Measurements from ENCODE around the gene RNF19B.
A peak's percentile ranks its signal among the peaks of the same experiment; 100 is the strongest.

Gene RNF19B

GRCh38 chr1:32939655-32940371 is 24.8 kb downstream of the RNF19B start:
- Histone ChIP-seq H3K27me3 (ENCODE audit: control insufficient read depth, insufficient read depth, low read length) (no peaks in the 10 kb centered on the region), H3K36me3 (ENCODE audit: control insufficient read depth, insufficient read depth, low read length) (no peaks in the 10 kb centered on the region), H3K9me3 (ENCODE audit: control insufficient read depth, low read length) (no peaks in the 10 kb centered on the region), H3K4me3 (ENCODE audit: low read length) (no peak overlapping the region), H3K4me1 (ENCODE audit: control insufficient read depth, insufficient read depth, low read length) (peaks cover 17% of the 10 kb centered on the region), H3K9ac (ENCODE audit: low read length) (no peak overlapping the region)

DNA sequence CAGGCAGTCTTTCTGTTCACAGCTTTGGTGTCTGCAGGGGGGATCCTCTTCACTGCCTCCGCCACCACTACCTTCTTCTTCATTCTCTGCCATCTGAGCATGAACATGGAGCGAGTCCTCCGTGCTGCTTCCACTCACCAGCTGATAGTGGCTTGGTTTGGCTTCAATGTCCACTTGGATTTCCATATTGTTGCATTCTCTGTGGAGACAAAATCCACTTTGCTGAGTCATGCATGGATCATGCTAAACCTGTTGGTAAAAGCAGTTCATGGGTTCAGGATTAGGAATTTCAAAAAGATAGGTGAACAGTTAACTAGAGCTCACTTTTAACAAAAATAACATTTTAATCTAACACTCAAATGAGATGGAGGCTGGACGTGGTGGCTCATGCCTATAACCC is 27.5 kb downstream of the RNF19B start:
- H3K9me3 ChIP-seq (ENCODE audit: control insufficient read depth, low read length) = no peaks in the 10 kb centered on the region
- no peak overlapping the region for H3K9ac ChIP-seq (ENCODE audit: low read length)
- no peaks in the 10 kb centered on the region for H3K36me3 ChIP-seq (ENCODE audit: control insufficient read depth, insufficient read depth, low read length)
- no peaks in the 10 kb centered on the region for H3K27me3 ChIP-seq (ENCODE audit: control insufficient read depth, insufficient read depth, low read length)
- no peak overlapping the region for H3K4me3 ChIP-seq (ENCODE audit: low read length)
- peaks cover 31% of the 10 kb centered on the region for H3K4me1 ChIP-seq (ENCODE audit: control insufficient read depth, insufficient read depth, low read length)

GRCh38 chr1:32934535-32934934 is 30.1 kb downstream of the RNF19B start:
- Histone ChIP-seq H3K36me3 (ENCODE audit: control insufficient read depth, insufficient read depth, low read length) (no peaks in the 10 kb centered on the region), H3K27me3 (ENCODE audit: control insufficient read depth, insufficient read depth, low read length) (no peaks in the 10 kb centered on the region), H3K4me3 (ENCODE audit: low read length) (no peak overlapping the region), H3K9ac (ENCODE audit: low read length) (no peak overlapping the region), H3K4me1 (ENCODE audit: control insufficient read depth, insufficient read depth, low read length) (peaks cover 16% of the 10 kb centered on the region), H3K9me3 (ENCODE audit: control insufficient read depth, low read length) (no peaks in the 10 kb centered on the region)

DNA sequence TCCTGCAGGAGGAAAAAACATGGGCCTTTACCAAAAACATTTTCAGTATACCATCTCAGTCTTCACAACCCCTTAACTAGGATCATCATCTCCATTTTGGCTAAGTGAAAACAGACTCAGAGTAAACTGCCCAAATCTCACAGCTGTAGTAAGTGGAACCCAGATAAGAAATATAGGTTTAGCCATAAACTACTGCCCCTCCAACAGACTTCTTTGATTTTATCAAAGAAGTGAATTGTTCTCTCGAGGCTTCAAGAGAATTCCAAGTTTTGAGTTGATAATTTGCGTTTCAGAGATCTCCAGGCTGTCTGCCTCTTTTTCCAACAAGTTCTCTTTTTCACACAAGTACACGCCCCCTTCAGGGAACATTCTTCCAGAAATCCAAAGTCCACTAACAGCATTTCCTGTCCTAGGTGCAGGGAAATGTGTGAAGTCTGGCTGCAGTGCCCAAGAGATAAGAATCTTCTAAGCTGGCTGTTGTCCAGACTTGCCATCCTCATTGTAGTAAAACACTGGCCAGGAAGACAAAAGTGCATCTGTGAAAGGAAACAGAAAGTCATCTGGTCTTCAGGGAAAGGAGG is 30.8 kb downstream of the RNF19B start:
- H3K9me3 ChIP-seq (ENCODE audit: control insufficient read depth, low read length) = no peaks in the 10 kb centered on the region
- H3K27me3 ChIP-seq (ENCODE audit: control insufficient read depth, insufficient read depth, low read length) = no peaks in the 10 kb centered on the region
- peak overlapping the region; percentile 35 for H3K9ac ChIP-seq (ENCODE audit: low read length)
- no peak overlapping the region for H3K4me3 ChIP-seq (ENCODE audit: low read length)
- H3K4me1 ChIP-seq (ENCODE audit: control insufficient read depth, insufficient read depth, low read length) = peaks cover 14% of the 10 kb centered on the region
- no peaks in the 10 kb centered on the region for H3K36me3 ChIP-seq (ENCODE audit: control insufficient read depth, insufficient read depth, low read length)

DNA sequence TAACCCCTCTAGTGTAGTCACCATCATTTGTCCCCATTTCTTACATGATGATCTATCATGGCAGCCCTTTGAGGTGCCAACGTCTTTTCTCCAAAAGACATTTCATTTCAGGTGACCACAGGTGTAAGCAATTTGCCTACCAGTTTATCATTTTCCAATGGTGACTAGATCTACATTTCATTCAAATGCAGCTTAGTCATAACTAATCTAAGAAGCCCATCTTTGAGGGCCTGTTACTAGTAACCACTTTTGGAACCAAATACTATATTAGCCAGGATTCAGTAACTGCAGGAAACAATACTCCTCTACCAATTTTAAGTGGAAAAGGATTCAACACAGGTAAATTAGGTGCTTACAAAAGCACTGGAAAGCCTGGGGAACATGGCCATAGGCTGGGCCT is 32.8 kb downstream of the RNF19B start:
- Histone ChIP-seq H3K9ac (ENCODE audit: low read length) (no peak overlapping the region), H3K4me1 (ENCODE audit: control insufficient read depth, insufficient read depth, low read length) (peaks cover 14% of the 10 kb centered on the region), H3K4me3 (ENCODE audit: low read length) (no peak overlapping the region), H3K27me3 (ENCODE audit: control insufficient read depth, insufficient read depth, low read length) (no peaks in the 10 kb centered on the region), H3K9me3 (ENCODE audit: control insufficient read depth, low read length) (no peaks in the 10 kb centered on the region), H3K36me3 (ENCODE audit: control insufficient read depth, insufficient read depth, low read length) (no peaks in the 10 kb centered on the region)

DNA sequence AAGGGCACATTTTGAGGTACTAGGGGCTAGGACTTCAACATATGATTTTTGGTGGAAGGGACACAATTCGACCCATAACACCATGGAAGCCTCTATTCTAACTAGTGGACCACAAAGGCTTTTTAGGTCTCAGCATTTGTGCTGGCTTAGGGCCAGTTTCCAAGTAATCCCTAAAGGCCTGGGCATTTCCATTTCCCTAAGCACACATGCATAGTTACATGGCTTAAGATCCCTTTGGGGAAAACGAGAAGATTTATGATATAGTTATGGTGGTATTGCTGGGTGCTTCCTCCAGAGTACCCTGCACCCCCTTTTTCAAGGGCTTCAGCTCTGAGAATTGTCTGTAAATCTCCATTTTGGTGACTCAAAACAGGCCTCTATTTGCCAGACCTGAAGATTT is 35.2 kb downstream of the RNF19B start:
- Histone ChIP-seq H3K4me3 (ENCODE audit: low read length) (no peak overlapping the region), H3K9me3 (ENCODE audit: control insufficient read depth, low read length) (no peaks in the 10 kb centered on the region), H3K36me3 (ENCODE audit: control insufficient read depth, insufficient read depth, low read length) (no peaks in the 10 kb centered on the region), H3K4me1 (ENCODE audit: control insufficient read depth, insufficient read depth, low read length) (peaks cover 28% of the 10 kb centered on the region), H3K27me3 (ENCODE audit: control insufficient read depth, insufficient read depth, low read length) (peaks cover 16% of the 10 kb centered on the region), H3K9ac (ENCODE audit: low read length) (no peak overlapping the region)

GRCh38 chr1:32928715-32929114 is 35.9 kb downstream of the RNF19B start:
- H3K9ac ChIP-seq (ENCODE audit: low read length) = no peak overlapping the region
- H3K27me3 ChIP-seq (ENCODE audit: control insufficient read depth, insufficient read depth, low read length) = peaks cover 17% of the 10 kb centered on the region
- no peaks in the 10 kb centered on the region for H3K9me3 ChIP-seq (ENCODE audit: control insufficient read depth, low read length)
- no peaks in the 10 kb centered on the region for H3K36me3 ChIP-seq (ENCODE audit: control insufficient read depth, insufficient read depth, low read length)
- H3K4me3 ChIP-seq (ENCODE audit: low read length) = no peak overlapping the region
- peaks cover 23% of the 10 kb centered on the region for H3K4me1 ChIP-seq (ENCODE audit: control insufficient read depth, insufficient read depth, low read length)

GRCh38 chr1:32928285-32928684 is 36.3 kb downstream of the RNF19B start:
- no peak overlapping the region for H3K4me3 ChIP-seq (ENCODE audit: low read length)
- no peaks in the 10 kb centered on the region for H3K36me3 ChIP-seq (ENCODE audit: control insufficient read depth, insufficient read depth, low read length)
- peaks cover 17% of the 10 kb centered on the region for H3K27me3 ChIP-seq (ENCODE audit: control insufficient read depth, insufficient read depth, low read length)
- peaks cover 18% of the 10 kb centered on the region for H3K4me1 ChIP-seq (ENCODE audit: control insufficient read depth, insufficient read depth, low read length)
- H3K9me3 ChIP-seq (ENCODE audit: control insufficient read depth, low read length) = no peaks in the 10 kb centered on the region
- no peak overlapping the region for H3K9ac ChIP-seq (ENCODE audit: low read length)

GRCh38 chr1:32927441-32927840 is 37.2 kb downstream of the RNF19B start:
- no peak overlapping the region for H3K9ac ChIP-seq (ENCODE audit: low read length)
- H3K4me3 ChIP-seq (ENCODE audit: low read length) = no peak overlapping the region
- H3K9me3 ChIP-seq (ENCODE audit: control insufficient read depth, low read length) = no peaks in the 10 kb centered on the region
- H3K36me3 ChIP-seq (ENCODE audit: control insufficient read depth, insufficient read depth, low read length) = no peaks in the 10 kb centered on the region
- H3K4me1 ChIP-seq (ENCODE audit: control insufficient read depth, insufficient read depth, low read length) = peaks cover 17% of the 10 kb centered on the region
- peaks cover 17% of the 10 kb centered on the region for H3K27me3 ChIP-seq (ENCODE audit: control insufficient read depth, insufficient read depth, low read length)

DNA sequence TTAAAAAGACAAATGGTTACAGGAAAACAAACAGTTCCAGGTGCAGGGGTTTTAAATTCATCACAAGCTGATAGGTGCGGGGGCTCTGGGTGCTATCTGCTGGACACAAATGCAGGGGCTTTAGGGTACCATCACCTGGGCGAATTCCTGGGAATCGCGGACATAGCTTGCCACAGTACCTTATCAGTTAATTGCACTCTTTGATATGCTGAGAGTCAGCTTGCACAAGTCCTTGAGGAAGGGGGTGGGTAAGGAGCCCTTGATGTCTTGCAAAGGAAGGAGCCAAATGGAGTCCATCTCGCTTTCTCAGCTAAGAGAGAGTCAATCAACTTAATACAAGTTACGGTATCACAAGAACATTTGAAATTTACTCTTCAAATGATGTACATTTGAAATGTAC is 38.0 kb downstream of the RNF19B start:
- H3K36me3 ChIP-seq (ENCODE audit: control insufficient read depth, insufficient read depth, low read length) = no peaks in the 10 kb centered on the region
- H3K9ac ChIP-seq (ENCODE audit: low read length) = no peak overlapping the region
- H3K4me3 ChIP-seq (ENCODE audit: low read length) = no peak overlapping the region
- H3K9me3 ChIP-seq (ENCODE audit: control insufficient read depth, low read length) = no peaks in the 10 kb centered on the region
- H3K27me3 ChIP-seq (ENCODE audit: control insufficient read depth, insufficient read depth, low read length) = peaks cover 17% of the 10 kb centered on the region
- H3K4me1 ChIP-seq (ENCODE audit: control insufficient read depth, insufficient read depth, low read length) = peaks cover 17% of the 10 kb centered on the region

- H3K4me3 ChIP-seq (ENCODE audit: low read length) = no peak overlapping the region
- H3K27me3 ChIP-seq (ENCODE audit: control insufficient read depth, insufficient read depth, low read length) = peaks cover 17% of the 10 kb centered on the region
- H3K9me3 ChIP-seq (ENCODE audit: control insufficient read depth, low read length) = no peaks in the 10 kb centered on the region
- no peaks in the 10 kb centered on the region for H3K36me3 ChIP-seq (ENCODE audit: control insufficient read depth, insufficient read depth, low read length)
- H3K9ac ChIP-seq (ENCODE audit: low read length) = peak overlapping the region; percentile 16
- H3K4me1 ChIP-seq (ENCODE audit: control insufficient read depth, insufficient read depth, low read length) = peaks cover 17% of the 10 kb centered on the region
These were observed 39.0 kb downstream of the RNF19B start for GRCh38 chr1:32925403-32926162.

GRCh38 chr1:32924881-32925344 is 39.7 kb downstream of the RNF19B start:
- H3K4me3 ChIP-seq (ENCODE audit: low read length) = no peak overlapping the region
- peak overlapping the region; percentile 16 for H3K9ac ChIP-seq (ENCODE audit: low read length)
- no peaks in the 10 kb centered on the region for H3K36me3 ChIP-seq (ENCODE audit: control insufficient read depth, insufficient read depth, low read length)
- peaks cover 17% of the 10 kb centered on the region for H3K4me1 ChIP-seq (ENCODE audit: control insufficient read depth, insufficient read depth, low read length)
- no peaks in the 10 kb centered on the region for H3K9me3 ChIP-seq (ENCODE audit: control insufficient read depth, low read length)
- H3K27me3 ChIP-seq (ENCODE audit: control insufficient read depth, insufficient read depth, low read length) = peaks cover 17% of the 10 kb centered on the region
